Activated T-cell treated with anti-CD3 and anti-CD28 coated beads for 1 hour (primary cell): ENCODE results near the gene CCNY.

Source experiments
- DNase-seq: peaks from one replicate; pipeline ENCODE4 v3.0.0-alpha.2; 2020; ENCODE audit warnings: low read depth

CCNY gene

GRCh38 chr10:35581655-35582054 is 245.3 kb downstream of the CCNY start:
- DNase-seq, result no peak

GRCh38 chr10:35584946-35585345 is 248.6 kb downstream of the CCNY start:
- DNase-seq, result no peak

- DNase-seq, result no peak
These were observed 249.0 kb downstream of the CCNY start for GRCh38 chr10:35585356-35585755.

DNA sequence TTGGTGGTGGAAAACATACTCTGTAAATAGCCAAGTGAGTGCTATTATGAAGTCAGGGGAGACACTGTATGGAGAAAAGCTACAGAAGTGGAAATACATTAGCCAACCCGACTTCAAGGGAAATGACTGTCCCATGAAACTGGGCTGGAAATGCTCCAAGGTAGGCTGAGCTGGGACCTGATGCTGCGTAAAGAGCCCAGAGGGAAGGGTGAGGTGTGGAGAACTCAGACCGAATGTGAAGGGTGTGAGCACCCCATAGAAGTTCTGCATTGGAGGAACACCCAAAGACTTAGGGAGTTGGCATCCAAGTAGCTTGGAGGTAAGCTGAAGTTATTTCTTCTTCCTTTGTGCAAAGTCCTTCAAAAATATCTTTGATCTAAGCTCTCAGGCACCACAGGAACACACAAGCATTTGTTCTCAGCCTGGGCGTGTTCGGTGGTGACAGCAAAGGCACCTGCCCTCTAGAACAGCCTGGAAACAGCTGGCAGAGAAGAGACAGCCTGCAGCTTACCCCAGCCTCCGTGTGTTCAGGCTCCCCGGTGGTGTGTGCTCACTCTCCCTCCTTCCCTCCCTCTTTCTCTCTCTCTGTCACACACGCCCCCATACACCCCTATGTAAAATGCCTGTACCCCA is 249.7 kb downstream of the CCNY start:
- no peak for DNase-seq

- DNase-seq, result no peak
These were observed 252.5 kb downstream of the CCNY start for GRCh38 chr10:35588836-35589235.

DNA sequence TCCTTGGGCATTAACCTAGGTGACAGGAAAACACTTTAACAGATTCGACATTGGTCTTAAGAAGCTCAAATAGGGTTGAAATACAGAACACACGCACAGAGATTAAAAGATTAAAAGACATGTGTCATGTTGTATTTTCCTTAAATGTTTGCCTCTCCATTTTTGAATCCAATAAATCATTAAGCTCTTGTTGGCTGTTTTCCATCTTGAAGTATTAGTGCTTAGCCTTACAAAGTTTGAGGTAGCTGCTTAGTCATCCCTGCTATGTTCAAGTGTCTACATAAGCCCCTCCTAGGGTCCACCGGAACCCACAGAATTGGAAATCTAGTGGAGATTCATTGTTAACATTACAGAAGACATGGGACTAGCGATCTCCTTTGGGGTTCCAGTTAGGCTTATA is 256.1 kb downstream of the CCNY start:
- no peak for DNase-seq

- no peak for DNase-seq
These were observed 258.1 kb downstream of the CCNY start for GRCh38 chr10:35594115-35595079.

- no peak for DNase-seq
These were observed 258.8 kb downstream of the CCNY start for GRCh38 chr10:35595106-35595505.

- no peak for DNase-seq
These were observed 262.1 kb downstream of the CCNY start for GRCh38 chr10:35598379-35598778.

DNA sequence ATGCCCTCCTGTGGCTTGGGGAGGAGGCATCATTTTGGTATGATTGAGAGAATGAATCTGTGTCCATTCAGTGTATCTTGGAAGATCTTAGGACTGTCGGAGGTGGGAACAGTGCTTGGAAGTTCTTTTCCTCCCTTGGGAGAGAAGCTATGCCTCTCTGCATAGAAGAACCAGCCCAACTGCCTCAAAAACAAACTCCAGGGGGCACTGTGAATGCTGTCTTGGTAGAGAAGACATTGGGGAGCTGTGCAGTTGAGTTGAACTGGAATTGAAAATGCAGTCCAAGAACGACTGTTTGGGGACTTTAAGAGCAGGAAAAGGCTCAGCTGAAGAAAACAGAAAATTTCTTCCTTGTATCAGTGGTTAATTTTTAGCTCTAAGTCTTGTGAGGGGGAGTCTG is 263.9 kb downstream of the CCNY start:
- DNase-seq, result no peak

DNA sequence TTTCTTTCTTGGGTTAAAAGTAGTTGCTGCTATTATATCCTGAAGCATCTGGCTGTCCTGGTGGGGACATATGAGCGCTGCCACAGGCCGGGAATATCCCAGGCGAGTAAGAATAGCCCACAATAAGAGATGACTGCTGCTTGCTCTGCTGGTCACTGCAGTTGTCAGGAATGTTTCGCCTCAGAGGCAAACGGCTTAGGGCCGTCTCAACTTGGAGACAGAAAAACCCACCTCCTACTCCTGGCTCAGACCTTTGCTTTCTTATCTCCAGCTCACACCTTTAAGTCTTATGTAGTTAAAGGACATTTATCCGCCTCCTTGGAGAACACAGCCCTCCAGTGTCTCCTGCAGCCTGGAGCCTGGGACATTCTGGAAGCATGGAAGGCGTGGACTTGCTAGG is 268.9 kb downstream of the CCNY start, which contains the start of gene GJD4:
TSS of gene GJD4 (plus strand) at position 151 of the 400 bp plus-strand sequence. CDS start at position 378, 227 bp downstream.
- no peak for DNase-seq

DNA sequence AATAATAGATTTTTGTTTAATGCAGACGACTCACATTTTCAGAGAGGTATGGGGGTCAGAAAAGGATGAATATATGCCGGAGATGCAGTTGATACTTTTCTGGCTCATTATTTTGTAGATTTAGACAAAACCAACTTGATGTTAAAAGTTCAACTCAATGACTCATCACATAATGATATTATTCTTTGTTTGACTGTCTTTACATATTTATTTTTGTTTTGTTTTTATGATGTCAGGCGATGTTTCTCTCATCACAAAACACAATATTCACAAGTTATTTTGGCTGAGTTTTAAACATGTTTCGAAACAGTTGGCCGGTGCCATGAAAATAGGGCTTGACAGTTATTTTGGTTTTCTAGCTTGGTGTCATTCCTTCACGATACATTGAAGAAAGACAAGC is 270.1 kb downstream of the CCNY start:
- DNase-seq, result no peak

DNA sequence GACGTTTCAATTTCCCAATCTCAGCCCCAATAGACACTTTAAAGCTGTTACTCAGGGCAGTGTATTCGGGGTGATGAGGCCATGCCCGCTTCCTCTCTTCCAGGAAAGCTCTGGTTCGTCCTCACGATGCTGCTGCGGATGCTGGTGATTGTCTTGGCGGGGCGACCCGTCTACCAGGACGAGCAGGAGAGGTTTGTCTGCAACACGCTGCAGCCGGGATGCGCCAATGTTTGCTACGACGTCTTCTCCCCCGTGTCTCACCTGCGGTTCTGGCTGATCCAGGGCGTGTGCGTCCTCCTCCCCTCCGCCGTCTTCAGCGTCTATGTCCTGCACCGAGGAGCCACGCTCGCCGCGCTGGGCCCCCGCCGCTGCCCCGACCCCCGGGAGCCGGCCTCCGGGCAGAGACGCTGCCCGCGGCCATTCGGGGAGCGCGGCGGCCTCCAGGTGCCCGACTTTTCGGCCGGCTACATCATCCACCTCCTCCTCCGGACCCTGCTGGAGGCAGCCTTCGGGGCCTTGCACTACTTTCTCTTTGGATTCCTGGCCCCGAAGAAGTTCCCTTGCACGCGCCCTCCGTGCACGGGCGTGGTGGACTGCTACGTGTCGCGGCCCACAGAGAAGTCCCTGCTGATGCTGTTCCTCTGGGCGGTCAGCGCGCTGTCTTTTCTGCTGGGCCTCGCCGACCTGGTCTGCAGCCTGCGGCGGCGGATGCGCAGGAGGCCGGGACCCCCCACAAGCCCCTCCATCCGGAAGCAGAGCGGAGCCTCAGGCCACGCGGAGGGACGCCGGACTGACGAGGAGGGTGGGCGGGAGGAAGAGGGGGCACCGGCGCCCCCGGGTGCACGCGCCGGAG is 271.4 kb downstream of the CCNY start:
- DNase-seq, result no peak

DNA sequence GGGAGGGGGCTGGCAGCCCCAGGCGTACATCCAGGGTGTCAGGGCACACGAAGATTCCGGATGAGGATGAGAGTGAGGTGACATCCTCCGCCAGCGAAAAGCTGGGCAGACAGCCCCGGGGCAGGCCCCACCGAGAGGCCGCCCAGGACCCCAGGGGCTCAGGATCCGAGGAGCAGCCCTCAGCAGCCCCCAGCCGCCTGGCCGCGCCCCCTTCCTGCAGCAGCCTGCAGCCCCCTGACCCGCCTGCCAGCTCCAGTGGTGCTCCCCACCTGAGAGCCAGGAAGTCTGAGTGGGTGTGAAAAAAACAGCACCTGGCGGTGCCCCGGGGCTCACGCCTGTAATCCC is 272.0 kb downstream of the CCNY start:
- no peak for DNase-seq

DNA sequence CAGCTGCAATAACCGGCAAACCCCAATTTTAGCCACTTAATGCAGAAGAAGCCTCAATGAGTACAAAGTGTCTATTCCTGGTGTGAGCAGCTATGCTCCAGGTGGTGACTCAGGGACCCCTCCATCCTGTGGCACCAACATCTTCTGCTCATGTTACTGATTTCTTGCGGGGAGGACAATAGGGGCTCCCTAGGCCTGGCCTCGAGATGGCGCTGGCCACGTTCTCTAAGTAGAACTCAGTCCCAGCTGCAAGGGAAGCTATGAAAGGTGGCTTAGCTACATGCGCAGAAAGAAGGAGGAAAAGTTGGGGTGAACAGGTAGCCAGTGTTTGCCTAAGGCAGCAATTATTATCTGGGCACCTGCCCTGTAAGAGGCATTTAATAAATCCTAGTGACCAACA is 275.4 kb downstream of the CCNY start:
- no peak for DNase-seq

DNA sequence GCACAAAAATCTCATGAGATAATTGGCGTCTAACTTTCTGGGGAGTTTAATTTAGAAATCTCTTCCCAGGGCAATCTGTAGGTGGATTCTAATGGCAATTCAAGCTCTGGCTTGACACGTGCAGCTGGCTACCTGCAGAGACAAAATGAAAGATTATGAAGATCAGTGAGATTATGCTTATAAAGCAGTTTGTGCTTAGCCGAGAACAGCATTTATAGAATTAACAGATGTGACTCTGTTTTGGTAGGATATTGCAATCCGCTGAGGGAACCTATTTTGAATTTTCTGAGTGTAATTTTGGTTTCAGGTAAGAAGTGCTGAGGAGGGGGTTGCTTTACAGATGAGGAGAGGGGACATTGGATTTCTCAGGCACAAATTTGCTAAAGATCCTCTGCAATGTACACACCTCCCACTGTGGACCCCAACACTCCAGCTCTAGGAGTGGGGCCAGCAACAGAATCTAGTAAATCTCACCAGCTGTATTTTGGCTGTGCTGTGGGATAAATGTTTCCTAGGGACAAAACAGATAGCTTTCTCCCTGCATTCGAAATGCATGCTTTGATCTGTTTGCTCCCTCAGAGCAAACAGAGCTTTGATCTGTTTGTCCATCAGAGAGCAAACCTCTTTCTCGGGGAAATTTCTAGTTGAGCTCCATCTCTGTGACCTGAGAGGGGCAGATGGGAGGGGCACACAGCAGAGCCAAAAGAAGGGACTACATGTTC is 276.2 kb downstream of the CCNY start:
- DNase-seq, result no peak

GRCh38 chr10:35613107-35613440 is 276.8 kb downstream of the CCNY start:
- DNase-seq, result no peak

- DNase-seq, result no peak
These were observed 277.4 kb downstream of the CCNY start for GRCh38 chr10:35613597-35614226.

- no peak for DNase-seq
These were observed 278.0 kb downstream of the CCNY start for GRCh38 chr10:35614312-35614711.
